Smooth muscle cell (in vitro differentiated cells): Measurements from ENCODE around the gene SRMS. TPM values are rescaled to one million over a fixed set of nuclear protein-coding genes. Genes with fewer than 3 reads are reported as not detected.
A peak's percentile ranks its signal among the peaks of the same experiment; 100 is the strongest.

ENCODE experiments used
- DNase-seq: peaks from one replicate; lab custom pipeline; 2025; ENCODE audit not compliant: unreplicated experiment; lab: John Stamatoyannopoulos, UW
- H2AFZ ChIP-seq: fragments of 200-600 bp; sonication (generic); 2 replicates; pipeline ENCODE4 v1.6.0; 2016; ENCODE audit warnings: antibody characterized with exemption, low read depth, mild to moderate bottlenecking
- H3F3A ChIP-seq: fragments of 200-600 bp; sonication (generic); 2 replicates; pipeline ENCODE4 v1.6.0; 2017; ENCODE audit warnings: antibody characterized with exemption, low read depth
- H3K27ac ChIP-seq: fragments of 200-600 bp; sonication (generic); 2 replicates; pipeline ENCODE4 v1.5.1; 2016; ENCODE audit warnings: low read depth, mild to moderate bottlenecking
- H3K27me3 ChIP-seq: fragments of 200-600 bp; sonication (generic); 2 replicates; pipeline ENCODE4 v1.6.1; 2016; ENCODE audit warnings: low read depth, mild to moderate bottlenecking
- H3K36me3 ChIP-seq: fragments of 200-600 bp; sonication (generic); 2 replicates; pipeline ENCODE4 v1.5.1; 2016; ENCODE audit warnings: low read depth
- H3K4me1 ChIP-seq: fragments of 200-600 bp; sonication (generic); 2 replicates; pipeline ENCODE4 v1.5.1; 2016; ENCODE audit warnings: low read depth
- H3K4me2 ChIP-seq: fragments of 200-600 bp; sonication (generic); 2 replicates; pipeline ENCODE4 v1.6.0; 2016; ENCODE audit warnings: mild to moderate bottlenecking
- H3K4me3 ChIP-seq: fragments of 200-600 bp; sonication (generic); 2 replicates; pipeline ENCODE4 v1.5.1; 2016; ENCODE audit warnings: mild to moderate bottlenecking
- H3K79me2 ChIP-seq: fragments of 200-600 bp; sonication (generic); 2 replicates; pipeline ENCODE4 v1.6.0; 2016; ENCODE audit warnings: low read depth, mild to moderate bottlenecking
- H3K9ac ChIP-seq: fragments of 200-600 bp; sonication (generic); 2 replicates; pipeline ENCODE4 v1.6.0; 2016; ENCODE audit warnings: low read depth
- H3K9me3 ChIP-seq: fragments of 200-600 bp; sonication (generic); replicated peaks from 2 replicates; pipeline ENCODE4 v1.5.1; 2016; ENCODE audit warnings: low read depth
- H4K20me1 ChIP-seq: fragments of 200-600 bp; sonication (generic); 2 replicates; pipeline ENCODE4 v1.6.0; 2016; ENCODE audit warnings: low read depth
- CTCF ChIP-seq: fragments of 200-600 bp; sonication (generic); IDR thresholded peaks from 2 replicates; pipeline ENCODE4 v1.5.1; 2017; ENCODE audit warnings: borderline replicate concordance, mild to moderate bottlenecking, antibody characterized with exemption; ENCODE audit not compliant: insufficient read depth, poor library complexity, severe bottlenecking
- WGBS: methylation state at CpG from one replicate; pipeline ENCODE4 v1.1.7; 2016; ENCODE audit warnings: low lambda C conversion rate; 5-methylcytosine and 5-hydroxymethylcytosine counted together
- polyA plus RNA-seq: library from polyadenylated mRNA; unstranded; fragments of >200 nt; fragmentation: Nextera tagmentation; extraction: Ambion mirVana; gene quantifications from 2 replicates; pipeline ENCODE4 v1.2.1, GENCODE V29; 2016
- total RNA-seq: library from RNA; depleted of rRNA; stranded (reverse); fragments of >200 nt; gene quantifications from 2 replicates; pipeline ENCODE4 v1.2.3, GENCODE V29; 2014

SRMS gene
- total and polyA plus RNA-seq, 2 experiments from 2014 or later = not detected

GRCh38 chr20:63576311-63576710 is 28.8 kb upstream of the SRMS start:
- no peak for TF ChIP-seq CTCF
- Histone ChIP-seq H2AFZ (no peak overlapping the region), H4K20me1 (no peaks in the 10 kb centered on the region), H3K4me3 (no peak overlapping the region), H3K9me3 (no peaks in the 10 kb centered on the region), H3K9ac (no peak overlapping the region), H3K36me3 (no peaks in the 10 kb centered on the region), H3K27me3 (no peaks in the 10 kb centered on the region), H3F3A (no peaks in the 10 kb centered on the region), H3K27ac (no peak overlapping the region), H3K4me2 (no peak overlapping the region), H3K4me1 (peaks cover 4% of the 10 kb centered on the region), H3K79me2 (no peaks in the 10 kb centered on the region)
- 91% methylated on average over 7 of the region's 7 CpGs for WGBS
- DNase-seq = no peak

GRCh38 chr20:63574829-63575743 is 27.5 kb upstream of the SRMS start:
- no peaks in the 10 kb centered on the region for H3K79me2 ChIP-seq
- H3K36me3 ChIP-seq = no peaks in the 10 kb centered on the region
- 85% methylated on average over 28 of the region's 28 CpGs for WGBS
- H3F3A ChIP-seq = no peaks in the 10 kb centered on the region
- peak overlapping the region; percentile 99 for H3K4me2 ChIP-seq
- H4K20me1 ChIP-seq = no peaks in the 10 kb centered on the region
- no peak for DNase-seq
- peaks cover 4% of the 10 kb centered on the region for H3K4me1 ChIP-seq
- no peak overlapping the region for H3K27ac ChIP-seq
- no peaks in the 10 kb centered on the region for H3K27me3 ChIP-seq
- H3K9me3 ChIP-seq = no peaks in the 10 kb centered on the region
- no peak overlapping the region for H2AFZ ChIP-seq
- H3K4me3 ChIP-seq = no peak overlapping the region
- no peak for TF ChIP-seq CTCF
- H3K9ac ChIP-seq = no peak overlapping the region

- Histone ChIP-seq H3K9ac (peak within 1 kb of the TSS; percentile 91), H3K27ac (peak within 1 kb of the TSS; percentile 24)
Observed at GRCh38 chr20:63574156-63574828, 26.7 kb upstream of the SRMS start, which contains the start of gene HELZ2. TSS of gene HELZ2 (minus strand) at chr20:63574239. CDS start at chr20:63572385, 1,854 bp downstream.

More at GRCh38 chr20:63574156-63574828, 26.7 kb upstream of the SRMS start, which contains the start of gene HELZ2:
- H3K9me3 ChIP-seq = no peaks in the 10 kb centered on the region
- peak within 1 kb of the TSS; percentile 83 for H3K4me3 ChIP-seq
- no peaks in the 10 kb centered on the region for H4K20me1 ChIP-seq
- WGBS = 30% methylated on average over 12 of the region's 40 CpGs
- H3K79me2 ChIP-seq = no peaks in the 10 kb centered on the region
- peak within 1 kb of the TSS; percentile 99 for H3K4me2 ChIP-seq
- no peaks in the 10 kb centered on the region for H3F3A ChIP-seq
- no peaks in the 10 kb centered on the region for H3K27me3 ChIP-seq
- H3K4me1 ChIP-seq = peaks cover 4% of the 10 kb centered on the region
- peak; percentile 56 for DNase-seq
- H3K36me3 ChIP-seq = no peaks in the 10 kb centered on the region
- no peak within 1 kb of the TSS for H2AFZ ChIP-seq
- TF ChIP-seq CTCF = no peak
